ENCODE data around the gene FADS6.

- TF ChIP-seq, protein P1, sequence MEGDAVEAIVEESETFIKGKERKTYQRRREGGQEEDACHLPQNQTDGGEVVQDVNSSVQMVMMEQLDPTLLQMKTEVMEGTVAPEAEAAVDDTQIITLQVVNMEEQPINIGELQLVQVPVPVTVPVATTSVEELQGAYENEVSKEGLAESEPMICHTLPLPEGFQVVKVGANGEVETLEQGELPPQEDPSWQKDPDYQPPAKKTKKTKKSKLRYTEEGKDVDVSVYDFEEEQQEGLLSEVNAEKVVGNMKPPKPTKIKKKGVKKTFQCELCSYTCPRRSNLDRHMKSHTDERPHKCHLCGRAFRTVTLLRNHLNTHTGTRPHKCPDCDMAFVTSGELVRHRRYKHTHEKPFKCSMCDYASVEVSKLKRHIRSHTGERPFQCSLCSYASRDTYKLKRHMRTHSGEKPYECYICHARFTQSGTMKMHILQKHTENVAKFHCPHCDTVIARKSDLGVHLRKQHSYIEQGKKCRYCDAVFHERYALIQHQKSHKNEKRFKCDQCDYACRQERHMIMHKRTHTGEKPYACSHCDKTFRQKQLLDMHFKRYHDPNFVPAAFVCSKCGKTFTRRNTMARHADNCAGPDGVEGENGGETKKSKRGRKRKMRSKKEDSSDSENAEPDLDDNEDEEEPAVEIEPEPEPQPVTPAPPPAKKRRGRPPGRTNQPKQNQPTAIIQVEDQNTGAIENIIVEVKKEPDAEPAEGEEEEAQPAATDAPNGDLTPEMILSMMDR (IDR thresholded peaks at IDR 0.05) = no peak
- no peak for TF ChIP-seq POLR2A (IDR thresholded peaks at IDR 0.05)
These were observed 10.1 kb downstream of the FADS6 start for GRCh38 chr17:74883241-74883745.
